ENCODE measurements around the gene PLA2G7. TPM values are rescaled to one million over a fixed set of nuclear protein-coding genes. Genes with fewer than 3 reads are reported as not detected.
"Not testable (repeated sequence)": the region's sequence is repeated elsewhere in the genome, so short reads cannot be mapped to it uniquely, and the experiment has no call there.

The PLA2G7 gene
- total and polyA plus RNA-seq, 9 donors = 0.18 to 15.1 (median 1.6) TPM

DNA sequence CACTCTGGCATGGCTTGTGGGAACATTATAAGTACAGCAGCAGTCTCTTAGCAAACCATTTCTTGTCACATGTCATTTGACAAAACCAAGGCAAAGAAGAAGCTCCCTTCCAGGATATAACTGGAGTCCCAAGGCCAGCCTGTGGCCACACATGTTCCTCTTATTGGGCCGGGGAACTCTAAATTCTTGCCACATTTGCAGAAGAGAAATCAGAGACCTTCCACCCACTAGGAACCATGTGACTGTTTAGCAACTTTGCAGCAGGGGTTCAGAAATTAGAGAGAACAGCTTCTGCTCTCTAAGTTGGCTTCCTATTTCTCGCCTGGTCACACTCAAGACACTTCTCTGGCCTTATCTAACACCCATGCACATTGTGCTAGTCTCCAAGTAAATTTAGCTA lies 37.6 kb upstream of the PLA2G7 start:
- Histone ChIP-seq H3K27me3 (no peaks in the 10 kb centered on the region), H3K9me3 (no peaks in the 10 kb centered on the region), H3K36me3 (no peaks in the 10 kb centered on the region), H3K4me3 (no peak overlapping the region), H3K4me1 (ENCODE audit: insufficient read depth) (no peaks in the 10 kb centered on the region), H3K27ac (no peak overlapping the region)
- 49 to 68% (median 57%) methylated on average over 2 of the region's 2 CpGs for WGBS, 3 donors
- no peak for DNase-seq
- no peak for TF ChIP-seq CTCF (IDR thresholded peaks at IDR 0.05)
- no peak for TF ChIP-seq POLR2A (IDR thresholded peaks at IDR 0.05)
- TF ChIP-seq EP300 (IDR thresholded peaks at IDR 0.05) = no peak
- intact Hi-C loops (cut with DNase I) = no loop called here

- Histone ChIP-seq H3K9me3 (no peaks in the 10 kb centered on the region), H3K27ac (no peak overlapping the region), H3K36me3 (no peaks in the 10 kb centered on the region), H3K27me3 (no peaks in the 10 kb centered on the region), H3K4me1 (ENCODE audit: insufficient read depth) (no peaks in the 10 kb centered on the region), H3K4me3 (no peak overlapping the region)
- TF ChIP-seq POLR2A (IDR thresholded peaks at IDR 0.05) (no peak), EP300 (IDR thresholded peaks at IDR 0.05) (no peak), CTCF (IDR thresholded peaks at IDR 0.05) (no peak)
- no peak for DNase-seq
- intact Hi-C loops (cut with DNase I) = no loop called here
- WGBS, 3 donors = 93 to 97% (median 93%) methylated on average over 1 of the region's 1 CpG
These were observed 36.8 kb upstream of the PLA2G7 start for GRCh38 chr6:46772016-46772415.

GRCh38 chr6:46764961-46765360 lies 29.8 kb upstream of the PLA2G7 start:
- Histone ChIP-seq H3K4me1 (ENCODE audit: insufficient read depth) (peaks cover 10% of the 10 kb centered on the region), H3K27me3 (no peaks in the 10 kb centered on the region), H3K9me3 (no peaks in the 10 kb centered on the region), H3K27ac (no peak overlapping the region), H3K36me3 (no peaks in the 10 kb centered on the region), H3K4me3 (no peak overlapping the region)
- intact Hi-C loops (cut with DNase I) = no loop called here
- no peak for TF ChIP-seq EP300 (IDR thresholded peaks at IDR 0.05)
- TF ChIP-seq POLR2A (IDR thresholded peaks at IDR 0.05) = no peak
- no peak for TF ChIP-seq CTCF (IDR thresholded peaks at IDR 0.05)
- 97 to 98% (median 97%) methylated on average over 5 of the region's 5 CpGs for WGBS, 3 donors
- no peak for DNase-seq

DNA sequence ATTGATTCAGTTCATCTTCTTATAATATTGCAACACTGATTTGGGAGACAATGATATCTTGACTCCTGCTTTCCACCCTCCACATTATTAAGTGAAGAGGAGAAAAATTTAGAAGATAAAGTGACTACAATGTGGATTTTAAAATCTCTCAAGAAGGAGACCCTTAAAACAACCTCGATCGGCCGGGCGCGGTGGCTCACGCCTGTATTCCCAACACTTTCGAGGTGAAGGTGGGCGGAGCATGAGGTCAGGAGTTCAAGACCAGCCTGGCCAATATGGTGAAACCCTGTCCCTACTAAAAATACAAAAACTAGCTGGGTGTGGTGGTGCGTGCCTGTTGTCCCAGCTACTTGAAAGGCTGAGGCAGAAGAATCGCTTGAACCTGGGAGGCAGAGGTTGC lies 29.1 kb upstream of the PLA2G7 start:
- H3K27ac ChIP-seq; H3K36me3 ChIP-seq; H3K27me3 ChIP-seq; H3K9me3 ChIP-seq; H3K4me1 ChIP-seq (ENCODE audit: insufficient read depth); H3K4me3 ChIP-seq; intact Hi-C loops (cut with DNase I): not testable (repeated sequence)
- 16 to 52% (median 18%) methylated on average over 10 of the region's 10 CpGs for WGBS, 3 donors
- peak in 2 of 5 donors; percentile 17 to 46 for DNase-seq

DNA sequence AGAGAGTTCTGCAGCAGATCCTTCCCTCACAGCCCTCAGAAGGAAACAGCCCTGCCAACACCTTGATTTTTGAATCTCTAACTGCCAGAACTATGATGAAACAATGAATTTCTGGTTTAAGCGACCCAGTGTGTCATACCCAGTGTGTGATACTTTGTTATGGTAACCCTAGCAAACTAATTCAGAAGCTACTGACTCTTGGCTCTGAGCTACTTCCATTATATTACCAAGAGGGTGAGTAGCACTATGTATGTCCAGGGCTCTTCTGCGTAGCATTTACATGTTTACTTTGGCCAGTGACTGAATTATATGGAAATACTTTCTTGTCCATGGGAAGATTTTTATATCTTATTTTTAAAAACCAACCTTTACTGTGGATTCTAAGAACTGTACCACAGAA lies 28.3 kb upstream of the PLA2G7 start:
- peaks cover 10% of the 10 kb centered on the region for H3K4me1 ChIP-seq (ENCODE audit: insufficient read depth)
- no peak for TF ChIP-seq POLR2A (IDR thresholded peaks at IDR 0.05)
- no peak for TF ChIP-seq CTCF (IDR thresholded peaks at IDR 0.05)
- TF ChIP-seq EP300 (IDR thresholded peaks at IDR 0.05) = no peak
- no peak for DNase-seq
- WGBS, 3 donors = 14 to 37% (median 15%) methylated on average over 2 of the region's 2 CpGs
- H3K36me3 ChIP-seq = no peaks in the 10 kb centered on the region
- intact Hi-C loops (cut with DNase I) = no loop called here
- H3K4me3 ChIP-seq = no peak overlapping the region
- no peaks in the 10 kb centered on the region for H3K27me3 ChIP-seq
- no peak overlapping the region for H3K27ac ChIP-seq
- no peaks in the 10 kb centered on the region for H3K9me3 ChIP-seq

Measured in ovary (tissue), 9 donors.